GM10248 (cell line): ENCODE measurements around the gene LPCAT1.
A peak's percentile ranks its signal among the peaks of the same experiment; 100 is the strongest.

Experiments
- CTCF ChIA-PET: fragments of 300-600 bp; sonication (Branson Sonifier 250); formaldehyde crosslinking; extraction: SDS; loops from one replicate; lab custom pipeline; 2021; ENCODE audit warnings: antibody characterized with exemption; lab: Yijun Ruan, JAX
- POLR2A ChIA-PET: fragments of 350-650 bp; sonication (Branson Sonifier 250); formaldehyde crosslinking; extraction: SDS; loops from one replicate; lab custom pipeline; 2020; ENCODE audit warnings: antibody characterized with exemption; lab: Yijun Ruan, JAX
- DNase-seq: peaks from one replicate; pipeline ENCODE4 v3.0.0; 2012; ENCODE audit errors: extremely low spot score
- CTCF ChIP-seq: IDR thresholded peaks from 2 replicates; pipeline ENCODE4 v1.5.1; 2012; ENCODE audit warnings: mild to moderate bottlenecking, low read depth; ENCODE audit errors: extremely low read depth, missing control alignments, control extremely low read depth

Gene LPCAT1

GRCh38 chr5:1548702-1549474 lies 25.1 kb upstream of the LPCAT1 start:
- CTCF ChIA-PET: interaction anchor here (1.7 kb wide), 1 partner anchor 11 kb away, joined by 3 read pairs; no protein-coding TSS in a partner anchor
- DNase-seq: peak; percentile 7
- no peak for TF ChIP-seq CTCF
- POLR2A ChIA-PET: no interaction called here

GRCh38 chr5:1547655-1548054 lies 23.9 kb upstream of the LPCAT1 start:
- DNase-seq: peak; percentile 10
- CTCF ChIA-PET: interaction anchor here (1.7 kb wide), 1 partner anchor 10 kb away, joined by 3 read pairs; no protein-coding TSS in a partner anchor
- TF ChIP-seq CTCF: no peak
- POLR2A ChIA-PET: no interaction called here

- CTCF ChIA-PET: interaction anchor here (1.0 to 1.7 kb wide), 4 partner anchors 9 to 98 kb away, joined by 3 read pairs; no protein-coding TSS in a partner anchor
- DNase-seq: no peak
- POLR2A ChIA-PET: no interaction called here
- no peak for TF ChIP-seq CTCF
Measured at GRCh38 chr5:1547236-1547635, 23.5 kb upstream of the LPCAT1 start.

- CTCF ChIA-PET: interaction anchor here (1.0 to 1.6 kb wide), 4 partner anchors 13 to 167 kb away, joined by 3 to 4 read pairs (median 3); no protein-coding TSS in a partner anchor
- TF ChIP-seq CTCF: no peak
- POLR2A ChIA-PET: no interaction called here
- no peak for DNase-seq
Measured at GRCh38 chr5:1546556-1546955, 22.8 kb upstream of the LPCAT1 start.

GRCh38 chr5:1545805-1546355 lies 22.1 kb upstream of the LPCAT1 start:
- POLR2A ChIA-PET: no interaction called here
- no peak for TF ChIP-seq CTCF
- no peak for DNase-seq
- CTCF ChIA-PET: interaction anchor here (1.0 to 1.6 kb wide), 4 partner anchors 14 to 166 kb away, joined by 3 to 4 read pairs (median 3); no protein-coding TSS in a partner anchor

GRCh38 chr5:1545126-1545804 lies 21.5 kb upstream of the LPCAT1 start:
- DNase-seq: no peak
- TF ChIP-seq CTCF: no peak
- POLR2A ChIA-PET: no interaction called here
- CTCF ChIA-PET: interaction anchor here (1.2 kb wide), 1 partner anchor 165 kb away, joined by 4 read pairs; no protein-coding TSS in a partner anchor
